PC-3 (cell line): ENCODE results near the gene TMPRSS15. TPM values are rescaled to one million over a fixed set of nuclear protein-coding genes. Genes with fewer than 3 reads are reported as not detected.

Experiments used
- ATAC-seq: fragments of 200-7000 bp; cut with Tn5 transposase; 2 replicates; pipeline ENCODE4 v1.9.1; 2020; ENCODE audit warnings: mild to moderate bottlenecking, moderate library complexity
- BruUV-seq: library from RNA; stranded (reverse); fragments of 400-500 nt; replicated peaks from 2 replicates; lab custom pipeline; 2021; lab: Mats Ljungman, UMichigan
- CTCF ChIA-PET: fragments of 300-600 bp; sonication (Branson Sonifier 250); formaldehyde crosslinking; loops from one replicate; lab custom pipeline; 2022; ENCODE audit warnings: antibody characterized with exemption; lab: Charles Lee
- POLR2A ChIA-PET: fragments of 300-600 bp; sonication (Branson Sonifier 250); formaldehyde crosslinking; loops from one replicate; lab custom pipeline; 2022; ENCODE audit warnings: antibody characterized with exemption; ENCODE audit not compliant: unreplicated experiment; lab: Charles Lee
- DNase-seq: peaks from one replicate; pipeline ENCODE4 v3.0.0-alpha.2; 2015
- H2AFZ ChIP-seq: fragments of 300-600 bp; sonication (generic); 2 replicates; pipeline ENCODE4 v1.6.0; 2016; ENCODE audit warnings: antibody characterized with exemption, low read length
- H3F3A ChIP-seq: fragments of 300-600 bp; sonication (generic); one replicate; pipeline ENCODE4 v1.6.0; 2017; ENCODE audit warnings: antibody characterized with exemption, low read length, control low read depth, mild to moderate bottlenecking; ENCODE audit not compliant: unreplicated experiment
- H3K27ac ChIP-seq: fragments of 300-600 bp; sonication (generic); 2 replicates; pipeline ENCODE4 v1.5.1; 2016; ENCODE audit warnings: mild to moderate bottlenecking, low read length
- H3K27me3 ChIP-seq: fragments of 300-600 bp; sonication (generic); 2 replicates; pipeline ENCODE4 v1.6.1; 2016; ENCODE audit warnings: low read length, mixed read lengths
- H3K36me3 ChIP-seq: fragments of 300-600 bp; sonication (generic); 2 replicates; pipeline ENCODE4 v1.6.1; 2016; ENCODE audit warnings: low read depth, mixed run types, low read length, mixed read lengths
- H3K4me1 ChIP-seq: fragments of 300-600 bp; sonication (generic); 2 replicates; pipeline ENCODE4 v1.5.1; 2016; ENCODE audit warnings: low read length; ENCODE audit not compliant: insufficient read depth
- H3K4me2 ChIP-seq: fragments of 300-600 bp; sonication (generic); 2 replicates; pipeline ENCODE4 v1.6.0; 2016; ENCODE audit warnings: low read length
- H3K4me3 ChIP-seq: fragments of 300-600 bp; sonication (generic); 2 replicates; pipeline ENCODE4 v1.5.1; 2016; ENCODE audit warnings: mild to moderate bottlenecking, low read length, mixed read lengths
- H3K79me2 ChIP-seq: fragments of 300-600 bp; sonication (generic); 2 replicates; pipeline ENCODE4 v1.6.1; 2017; ENCODE audit warnings: low read length, mixed read lengths
- H3K9ac ChIP-seq: fragments of 300-600 bp; sonication (generic); 2 replicates; pipeline ENCODE4 v1.6.0; 2016; ENCODE audit warnings: mild to moderate bottlenecking, low read length
- H3K9me2 ChIP-seq: fragments of 300-600 bp; sonication (generic); replicated peaks from 2 replicates; pipeline ENCODE4 v1.6.1; 2016; ENCODE audit warnings: mixed run types, low read length, mixed read lengths
- H3K9me3 ChIP-seq: fragments of 300-600 bp; sonication (generic); 2 replicates; pipeline ENCODE4 v1.6.1; 2016; ENCODE audit warnings: low read length, mixed read lengths
- H4K20me1 ChIP-seq: fragments of 300-600 bp; sonication (generic); 2 replicates; pipeline ENCODE4 v1.6.1; 2016; ENCODE audit warnings: low read length, mixed read lengths
- EZH2 ChIP-seq: fragments of 300-600 bp; sonication (generic); IDR thresholded peaks from one replicate; pipeline ENCODE4 v1.6.1; 2017; ENCODE audit warnings: antibody characterized with exemption, mild to moderate bottlenecking, low read length; ENCODE audit not compliant: unreplicated experiment
- EZH2phosphoT487 ChIP-seq: fragments of 300-600 bp; sonication (generic); IDR thresholded peaks from 2 replicates; pipeline ENCODE4 v1.6.1; 2018; ENCODE audit warnings: mild to moderate bottlenecking, antibody characterized with exemption, low read length, borderline replicate concordance
- intact Hi-C: fragments of 100-400 bp; cut with micrococcal nuclease; formaldehyde crosslinking; loops from 2 replicates; pipeline ENCODE4 v1.9.0; 2023
- total RNA-seq: library from RNA; depleted of rRNA; stranded (reverse); fragments of >200 nt; gene quantifications from 2 replicates; pipeline ENCODE4 v1.2.3, GENCODE V29; 2014
- TF ChIP-seq, protein P1 (sequence below): fragments of 300-600 bp; sonication (generic); conservative IDR thresholded peaks from 2 replicates; pipeline ENCODE4 v1.5.1; 2017; ENCODE audit warnings: antibody characterized with exemption, low read depth, mild to moderate bottlenecking, low read length

TMPRSS15 gene
- total RNA-seq, 1 experiment from 2014 or later, result not detected

DNA sequence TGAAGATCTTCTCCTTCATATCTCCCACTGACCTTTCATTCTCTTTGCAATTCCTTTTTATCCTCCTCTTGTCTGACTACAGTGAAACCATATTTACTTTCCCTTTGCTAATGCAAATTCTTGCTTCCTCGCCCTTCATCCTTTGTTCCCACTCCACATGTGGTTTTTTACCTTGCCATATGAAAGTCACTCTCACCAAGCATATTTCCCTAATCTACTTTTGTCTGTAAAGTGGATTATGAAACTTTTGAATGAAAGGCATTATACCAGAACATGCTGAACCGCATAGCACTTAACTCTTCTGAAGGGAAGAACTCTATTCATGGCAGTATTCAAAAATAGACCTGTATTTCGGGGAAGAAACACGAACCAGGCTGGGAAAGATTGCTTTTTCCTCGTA, 8.0 kb upstream of the TMPRSS15 start:
- TF ChIP-seq EZH2phosphoT487, result no peak
- TF ChIP-seq, protein P1, sequence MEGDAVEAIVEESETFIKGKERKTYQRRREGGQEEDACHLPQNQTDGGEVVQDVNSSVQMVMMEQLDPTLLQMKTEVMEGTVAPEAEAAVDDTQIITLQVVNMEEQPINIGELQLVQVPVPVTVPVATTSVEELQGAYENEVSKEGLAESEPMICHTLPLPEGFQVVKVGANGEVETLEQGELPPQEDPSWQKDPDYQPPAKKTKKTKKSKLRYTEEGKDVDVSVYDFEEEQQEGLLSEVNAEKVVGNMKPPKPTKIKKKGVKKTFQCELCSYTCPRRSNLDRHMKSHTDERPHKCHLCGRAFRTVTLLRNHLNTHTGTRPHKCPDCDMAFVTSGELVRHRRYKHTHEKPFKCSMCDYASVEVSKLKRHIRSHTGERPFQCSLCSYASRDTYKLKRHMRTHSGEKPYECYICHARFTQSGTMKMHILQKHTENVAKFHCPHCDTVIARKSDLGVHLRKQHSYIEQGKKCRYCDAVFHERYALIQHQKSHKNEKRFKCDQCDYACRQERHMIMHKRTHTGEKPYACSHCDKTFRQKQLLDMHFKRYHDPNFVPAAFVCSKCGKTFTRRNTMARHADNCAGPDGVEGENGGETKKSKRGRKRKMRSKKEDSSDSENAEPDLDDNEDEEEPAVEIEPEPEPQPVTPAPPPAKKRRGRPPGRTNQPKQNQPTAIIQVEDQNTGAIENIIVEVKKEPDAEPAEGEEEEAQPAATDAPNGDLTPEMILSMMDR, result no peak
- TF ChIP-seq EZH2, result no peak
- Histone ChIP-seq H3K4me2 (no peak overlapping the region), H3F3A (no peaks in the 10 kb centered on the region), H3K4me3 (no peak overlapping the region), H3K9me2 (no peaks in the 10 kb centered on the region), H3K27ac (no peak overlapping the region), H3K9ac (no peak overlapping the region), H3K36me3 (no peaks in the 10 kb centered on the region), H4K20me1 (no peaks in the 10 kb centered on the region), H3K27me3 (peaks cover 18% of the 10 kb centered on the region; the same call in 1 of the 2 replicates), H2AFZ (no peak overlapping the region), H3K4me1 (no peaks in the 10 kb centered on the region), H3K9me3 (no peaks in the 10 kb centered on the region), H3K79me2 (no peaks in the 10 kb centered on the region)
- ATAC-seq (no peak), DNase-seq (no peak)
- ChIA-PET CTCF (no interaction called here), POLR2A (no interaction called here)
- BruUV-seq, result no TSS peak
- intact Hi-C loops, result no loop called here

DNA sequence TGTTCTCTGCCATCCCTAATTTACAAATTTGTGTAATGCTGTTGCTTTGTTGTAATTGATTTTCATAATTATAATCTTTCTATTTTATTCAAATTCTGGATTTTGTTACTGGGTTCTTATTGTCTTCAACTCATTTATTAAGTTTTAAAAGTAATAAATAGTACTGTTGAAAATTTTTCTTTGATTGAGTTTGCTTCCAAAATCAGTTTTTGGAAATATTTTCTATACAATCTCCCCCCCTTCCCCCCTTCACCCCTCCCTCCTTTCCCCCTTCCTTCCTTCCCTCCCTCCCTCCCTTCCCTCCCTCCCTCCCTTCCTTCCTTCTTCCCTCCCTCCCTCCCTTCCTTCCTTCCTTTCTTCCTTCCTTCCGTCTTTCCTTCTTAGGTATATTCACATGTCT, 6.0 kb upstream of the TMPRSS15 start:
- H3K36me3 ChIP-seq, result no peaks in the 10 kb centered on the region
- ATAC-seq (no peak), DNase-seq (no peak)
- BruUV-seq, result no TSS peak
- peaks cover 26% of the 10 kb centered on the region; the same call in 1 of the 2 replicates for H3K27me3 ChIP-seq
- no peak overlapping the region for H3K4me2 ChIP-seq
- CTCF ChIA-PET, result no interaction called here
- intact Hi-C loops, result no loop called here
- POLR2A ChIA-PET, result no interaction called here
- H3K9me3 ChIP-seq, result no peaks in the 10 kb centered on the region
- H3F3A ChIP-seq, result no peaks in the 10 kb centered on the region
- H2AFZ ChIP-seq, result no peak overlapping the region
- no peaks in the 10 kb centered on the region for H3K4me1 ChIP-seq
- no peak overlapping the region for H3K4me3 ChIP-seq
- no peak overlapping the region for H3K27ac ChIP-seq
- no peaks in the 10 kb centered on the region for H4K20me1 ChIP-seq
- H3K79me2 ChIP-seq, result no peaks in the 10 kb centered on the region
- TF ChIP-seq EZH2phosphoT487 (no peak), EZH2 (no peak)
- TF ChIP-seq, protein P1, result no peak
- no peaks in the 10 kb centered on the region for H3K9me2 ChIP-seq
- H3K9ac ChIP-seq, result no peak overlapping the region

DNA sequence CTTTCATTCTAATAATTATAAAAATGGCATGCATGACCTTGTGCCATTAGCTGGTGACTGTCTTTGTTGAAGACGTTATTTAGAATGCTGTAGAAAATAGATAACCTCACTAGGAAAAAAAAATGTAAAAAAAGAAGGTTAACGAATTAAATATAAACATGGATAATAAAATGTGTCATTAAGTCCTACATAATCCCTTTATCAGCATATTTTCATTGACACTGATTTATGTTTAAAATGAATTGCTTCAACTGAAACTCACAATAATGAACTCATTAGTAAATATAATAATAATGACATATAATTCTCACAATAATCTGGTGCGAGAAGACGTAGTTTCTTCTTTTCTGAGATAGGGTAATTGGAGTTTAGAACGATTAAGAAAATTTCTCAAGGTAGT, 4.7 kb downstream of the TMPRSS15 start:
- H3K9me2 ChIP-seq, result no peaks in the 10 kb centered on the region
- no peaks in the 10 kb centered on the region for H3F3A ChIP-seq
- no peak for TF ChIP-seq EZH2phosphoT487
- TF ChIP-seq, protein P1, result no peak
- TF ChIP-seq EZH2, result no peak
- intact Hi-C loops, result no loop called here
- no peaks in the 10 kb centered on the region for H3K36me3 ChIP-seq
- H3K4me2 ChIP-seq, result no peak overlapping the region
- no peak overlapping the region for H3K9ac ChIP-seq
- DNase-seq, result no peak
- H3K9me3 ChIP-seq, result no peaks in the 10 kb centered on the region
- no peaks in the 10 kb centered on the region for H3K79me2 ChIP-seq
- no peak for ATAC-seq
- no peaks in the 10 kb centered on the region for H4K20me1 ChIP-seq
- H3K4me3 ChIP-seq, result no peak overlapping the region
- peaks cover 8% of the 10 kb centered on the region; the same call in 1 of the 2 replicates for H3K27me3 ChIP-seq
- POLR2A ChIA-PET, result no interaction called here
- CTCF ChIA-PET, result no interaction called here
- no peak overlapping the region for H3K27ac ChIP-seq
- H2AFZ ChIP-seq, result no peak overlapping the region
- H3K4me1 ChIP-seq, result no peaks in the 10 kb centered on the region
- no TSS peak for BruUV-seq
